K562 (cell line): ENCODE data around the gene PGM5. TPM values are rescaled to one million over a fixed set of nuclear protein-coding genes. Genes with fewer than 3 reads are reported as not detected.

ENCODE experiments used
- ARID1B ChIP-seq: fragments of 450-650 bp; IDR thresholded peaks from 2 replicates; pipeline ENCODE4 v1.6.1; 2016; ENCODE audit warnings: antibody characterized with exemption, mild to moderate bottlenecking, inconsistent platforms
- CBFA2T3 ChIP-seq: fragments of 450-650 bp; IDR thresholded peaks from 2 replicates; pipeline ENCODE4 v1.6.1; 2017
- CBFB ChIP-seq: sonication (generic); formaldehyde crosslinking; IDR thresholded peaks from 2 replicates; pipeline ENCODE4 v1.4.0; 2020; ENCODE audit warnings: mild to moderate bottlenecking, missing genetic modification reagents
- DACH1 ChIP-seq: fragments of 450-650 bp; IDR thresholded peaks from 2 replicates; pipeline ENCODE4 v1.6.1; 2018; ENCODE audit not compliant: partially characterized antibody
- FOSL1 ChIP-seq: fragments of 200-800 bp; sonication (Bioruptor generic); conservative IDR thresholded peaks from 2 replicates; pipeline ENCODE4 v1.6.1; 2016; ENCODE audit warnings: missing genetic modification characterization, missing compliant biosample characterization
- GTF2F1 ChIP-seq: IDR thresholded peaks from 2 replicates; pipeline ENCODE4 v1.6.1; 2011; ENCODE audit warnings: low read depth, low read length, improper control_type of control experiment
- HDAC1 ChIP-seq, 2 experiments: fragments of 450-650 bp; IDR thresholded peaks; 2 replicates each; pipeline ENCODE4 v1.6.1; 2016 to 2017; ENCODE audit warnings: inconsistent platforms in 1 of 2, mild to moderate bottlenecking in 1 of 2, moderate library complexity in 1 of 2
- KAT7 ChIP-seq: sonication (generic); formaldehyde crosslinking; IDR thresholded peaks from 2 replicates; pipeline ENCODE4 v1.8.0; 2022; ENCODE audit warnings: missing genetic modification reagents, mild to moderate bottlenecking, borderline replicate concordance
- KDM5B ChIP-seq: fragments of 200-600 bp; sonication (generic); IDR thresholded peaks from 2 replicates; pipeline ENCODE4 v1.6.1; 2012; ENCODE audit warnings: low read depth, mild to moderate bottlenecking, moderate library complexity, low read length, control low read depth, inconsistent platforms; ENCODE audit not compliant: insufficient replicate concordance
- KLF10 ChIP-seq: fragments of 250-450 bp; sonication (Bioruptor Pico); IDR thresholded peaks from 2 replicates; pipeline ENCODE4 v1.6.1; 2021; ENCODE audit warnings: matching md5 sums
- MLLT1 ChIP-seq, 2 experiments: fragments of 450-650 bp; IDR thresholded peaks; 2 replicates each; pipeline ENCODE4 v1.6.1; 2016
- NR2C2 ChIP-seq, 2 experiments: fragments of 200-800 bp in 1 of 2; sonication (Bioruptor generic) in 1 of 2; sonication (generic) in 1 of 2; formaldehyde crosslinking in 1 of 2; IDR thresholded peaks; 2 replicates each; pipeline versions ENCODE4 v1.6.1 to v1.8.0; 2016 to 2022; ENCODE audit warnings: mild to moderate bottlenecking in 1 of 2, missing compliant biosample characterization in 1 of 2, missing genetic modification characterization in 1 of 2, missing genetic modification reagents in 1 of 2
- NR4A1 ChIP-seq, 2 experiments: fragments of 250-450 bp in 1 of 2; fragments of 450-650 bp in 1 of 2; sonication (Bioruptor Pico) in 1 of 2; IDR thresholded peaks; 2 replicates each; pipeline versions ENCODE4 v1.4.0 to v1.6.1; 2016 to 2020; ENCODE audit warnings: mild to moderate bottlenecking in 2 of 2, missing compliant biosample characterization in 1 of 2, missing genetic modification characterization in 1 of 2, moderate library complexity in 1 of 2
- POLR2H ChIP-seq: IDR thresholded peaks from 2 replicates; pipeline ENCODE4 v1.6.1; 2016; ENCODE audit warnings: missing genetic modification characterization, low read depth, mild to moderate bottlenecking, control low read depth, missing compliant biosample characterization, moderate library complexity
- TSC22D4 ChIP-seq: fragments of 450-650 bp; IDR thresholded peaks from 2 replicates; pipeline ENCODE4 v1.6.1; 2016; ENCODE audit warnings: missing genetic modification characterization, missing biosample characterization, control low read depth
- ZNF133 ChIP-seq: fragments of 250-450 bp; sonication (Bioruptor Pico); IDR thresholded peaks from 2 replicates; pipeline ENCODE4 v1.4.0; 2020; ENCODE audit warnings: mild to moderate bottlenecking
- ZNF175 ChIP-seq: fragments of 200-800 bp; sonication (Bioruptor generic); IDR thresholded peaks from 2 replicates; pipeline ENCODE4 v1.6.1; 2016; ENCODE audit warnings: low read depth, mild to moderate bottlenecking, missing genetic modification characterization, missing compliant biosample characterization
- ZNF354B ChIP-seq: fragments of 250-450 bp; sonication (Bioruptor Pico); IDR thresholded peaks from 2 replicates; pipeline ENCODE4 v1.4.0; 2020
- ZSCAN29 ChIP-seq: fragments of 450-650 bp; IDR thresholded peaks from 2 replicates; pipeline ENCODE4 v1.6.1; 2017
- polyA plus RNA-seq, 8 experiments: library from polyadenylated mRNA; depleted of rRNA in 4 of 8; stranded (reverse) in 5 of 8; unstranded in 3 of 8; fragments of >200 nt; fragmentation: Nextera tagmentation in 2 of 8; fragmentation: Illumina TruSeq in 1 of 8; extraction: Ambion mirVana in 2 of 8; extraction: Trizol in 1 of 8; gene quantifications; 2 replicates each; pipeline versions ENCODE4 v1.2.1 to v1.2.3, GENCODE V29; 2011 to 2014; ENCODE audit warnings: inconsistent platforms in 1 of 8, missing spikeins in 1 of 8
- total RNA-seq, 7 experiments: library from RNA; depleted of rRNA in 6 of 7; stranded (reverse); fragments of >200 nt in 6 of 7; fragmentation: Illumina TruSeq in 2 of 7; extraction: Trizol in 2 of 7; gene quantifications; 2 replicates each; pipeline versions ENCODE4 v1.2.1 to v1.2.3, GENCODE V29; 2011 to 2021; ENCODE audit warnings: low replicate concordance in 1 of 7
- TF ChIP-seq, protein P1 (sequence below): fragments of 250-450 bp; sonication (Bioruptor Pico); IDR thresholded peaks from 2 replicates; pipeline ENCODE4 v1.4.0; 2020
- TF ChIP-seq, protein P2 (sequence below): fragments of 200-800 bp; sonication (Bioruptor generic); IDR thresholded peaks from 2 replicates; pipeline ENCODE4 v1.6.1; 2017; ENCODE audit warnings: missing genetic modification characterization, missing compliant biosample characterization

PGM5 gene
- total and polyA plus RNA-seq, 9 of the 15 experiments (the other 6 are each of a cell fraction or from before 2014, with no cell fraction given) = 0.03 to 0.24 (median 0.15) TPM; not detected in 1

- TF ChIP-seq, protein P1, sequence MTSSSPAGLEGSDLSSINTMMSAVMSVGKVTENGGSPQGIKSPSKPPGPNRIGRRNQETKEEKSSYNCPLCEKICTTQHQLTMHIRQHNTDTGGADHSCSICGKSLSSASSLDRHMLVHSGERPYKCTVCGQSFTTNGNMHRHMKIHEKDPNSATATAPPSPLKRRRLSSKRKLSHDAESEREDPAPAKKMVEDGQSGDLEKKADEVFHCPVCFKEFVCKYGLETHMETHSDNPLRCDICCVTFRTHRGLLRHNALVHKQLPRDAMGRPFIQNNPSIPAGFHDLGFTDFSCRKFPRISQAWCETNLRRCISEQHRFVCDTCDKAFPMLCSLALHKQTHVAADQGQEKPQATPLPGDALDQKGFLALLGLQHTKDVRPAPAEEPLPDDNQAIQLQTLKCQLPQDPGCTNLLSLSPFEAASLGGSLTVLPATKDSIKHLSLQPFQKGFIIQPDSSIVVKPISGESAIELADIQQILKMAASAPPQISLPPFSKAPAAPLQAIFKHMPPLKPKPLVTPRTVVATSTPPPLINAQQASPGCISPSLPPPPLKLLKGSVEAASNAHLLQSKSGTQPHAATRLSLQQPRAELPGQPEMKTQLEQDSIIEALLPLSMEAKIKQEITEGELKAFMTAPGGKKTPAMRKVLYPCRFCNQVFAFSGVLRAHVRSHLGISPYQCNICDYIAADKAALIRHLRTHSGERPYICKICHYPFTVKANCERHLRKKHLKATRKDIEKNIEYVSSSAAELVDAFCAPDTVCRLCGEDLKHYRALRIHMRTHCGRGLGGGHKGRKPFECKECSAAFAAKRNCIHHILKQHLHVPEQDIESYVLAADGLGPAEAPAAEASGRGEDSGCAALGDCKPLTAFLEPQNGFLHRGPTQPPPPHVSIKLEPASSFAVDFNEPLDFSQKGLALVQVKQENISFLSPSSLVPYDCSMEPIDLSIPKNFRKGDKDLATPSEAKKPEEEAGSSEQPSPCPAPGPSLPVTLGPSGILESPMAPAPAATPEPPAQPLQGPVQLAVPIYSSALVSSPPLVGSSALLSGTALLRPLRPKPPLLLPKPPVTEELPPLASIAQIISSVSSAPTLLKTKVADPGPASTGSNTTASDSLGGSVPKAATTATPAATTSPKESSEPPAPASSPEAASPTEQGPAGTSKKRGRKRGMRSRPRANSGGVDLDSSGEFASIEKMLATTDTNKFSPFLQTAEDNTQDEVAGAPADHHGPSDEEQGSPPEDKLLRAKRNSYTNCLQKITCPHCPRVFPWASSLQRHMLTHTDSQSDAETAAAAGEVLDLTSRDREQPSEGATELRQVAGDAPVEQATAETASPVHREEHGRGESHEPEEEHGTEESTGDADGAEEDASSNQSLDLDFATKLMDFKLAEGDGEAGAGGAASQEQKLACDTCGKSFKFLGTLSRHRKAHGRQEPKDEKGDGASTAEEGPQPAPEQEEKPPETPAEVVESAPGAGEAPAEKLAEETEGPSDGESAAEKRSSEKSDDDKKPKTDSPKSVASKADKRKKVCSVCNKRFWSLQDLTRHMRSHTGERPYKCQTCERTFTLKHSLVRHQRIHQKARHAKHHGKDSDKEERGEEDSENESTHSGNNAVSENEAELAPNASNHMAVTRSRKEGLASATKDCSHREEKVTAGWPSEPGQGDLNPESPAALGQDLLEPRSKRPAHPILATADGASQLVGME = no peak
- TF ChIP-seq KDM5B (no peak), NR2C2 (CRISPR knock-in tag; IDR thresholded peaks at IDR 0.05) (no peak), NR2C2 (tag; IDR thresholded peaks at IDR 0.05) (no peak), POLR2H (tag) (no peak), FOSL1 (tag) (peak; percentile 60), KAT7 (no peak), GTF2F1 (no peak), ARID1B (peak; percentile 95), ZSCAN29 (no peak), MLLT1 (IDR thresholded peaks at IDR 0.05) (peak in 1 of 2 experiments; percentile 83; a peak in 2 of 4 replicates), KLF10 (no peak), HDAC1 (IDR thresholded peaks at IDR 0.05) (peak in 1 of 2 experiments; percentile 46; a peak in 2 of 4 replicates), CBFB (CRISPR knock-in tag) (peak; percentile 89), ZNF133 (CRISPR knock-in tag) (no peak), ZNF175 (CRISPR knock-in tag) (peak; percentile 55; the same call in 1 of the 2 replicates), NR4A1 (CRISPR knock-in tag; IDR thresholded peaks at IDR 0.05) (no peak), NR4A1 (tag; IDR thresholded peaks at IDR 0.05) (0 out of 2 replicates have a peak, but pooled peaks have one; percentile 39), ZNF354B (CRISPR knock-in tag) (no peak), DACH1 (no peak), CBFA2T3 (peak; percentile 96), TSC22D4 (no peak)
- TF ChIP-seq, protein P2, sequence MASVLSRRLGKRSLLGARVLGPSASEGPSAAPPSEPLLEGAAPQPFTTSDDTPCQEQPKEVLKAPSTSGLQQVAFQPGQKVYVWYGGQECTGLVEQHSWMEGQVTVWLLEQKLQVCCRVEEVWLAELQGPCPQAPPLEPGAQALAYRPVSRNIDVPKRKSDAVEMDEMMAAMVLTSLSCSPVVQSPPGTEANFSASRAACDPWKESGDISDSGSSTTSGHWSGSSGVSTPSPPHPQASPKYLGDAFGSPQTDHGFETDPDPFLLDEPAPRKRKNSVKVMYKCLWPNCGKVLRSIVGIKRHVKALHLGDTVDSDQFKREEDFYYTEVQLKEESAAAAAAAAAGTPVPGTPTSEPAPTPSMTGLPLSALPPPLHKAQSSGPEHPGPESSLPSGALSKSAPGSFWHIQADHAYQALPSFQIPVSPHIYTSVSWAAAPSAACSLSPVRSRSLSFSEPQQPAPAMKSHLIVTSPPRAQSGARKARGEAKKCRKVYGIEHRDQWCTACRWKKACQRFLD = peak; percentile 38; the same call in 1 of the 2 replicates
Measured at GRCh38 chr9:68508547-68508946, 152.1 kb downstream of the PGM5 start (continued).
